CD4-positive, alpha-beta T cell treated with Interferon gamma for 1 hour (primary cell): ENCODE measurements around the gene KCNK1.

Experiments used
- DNase-seq: peaks from one replicate; pipeline ENCODE4 v3.0.0-alpha.2; 2020

The KCNK1 gene

DNA sequence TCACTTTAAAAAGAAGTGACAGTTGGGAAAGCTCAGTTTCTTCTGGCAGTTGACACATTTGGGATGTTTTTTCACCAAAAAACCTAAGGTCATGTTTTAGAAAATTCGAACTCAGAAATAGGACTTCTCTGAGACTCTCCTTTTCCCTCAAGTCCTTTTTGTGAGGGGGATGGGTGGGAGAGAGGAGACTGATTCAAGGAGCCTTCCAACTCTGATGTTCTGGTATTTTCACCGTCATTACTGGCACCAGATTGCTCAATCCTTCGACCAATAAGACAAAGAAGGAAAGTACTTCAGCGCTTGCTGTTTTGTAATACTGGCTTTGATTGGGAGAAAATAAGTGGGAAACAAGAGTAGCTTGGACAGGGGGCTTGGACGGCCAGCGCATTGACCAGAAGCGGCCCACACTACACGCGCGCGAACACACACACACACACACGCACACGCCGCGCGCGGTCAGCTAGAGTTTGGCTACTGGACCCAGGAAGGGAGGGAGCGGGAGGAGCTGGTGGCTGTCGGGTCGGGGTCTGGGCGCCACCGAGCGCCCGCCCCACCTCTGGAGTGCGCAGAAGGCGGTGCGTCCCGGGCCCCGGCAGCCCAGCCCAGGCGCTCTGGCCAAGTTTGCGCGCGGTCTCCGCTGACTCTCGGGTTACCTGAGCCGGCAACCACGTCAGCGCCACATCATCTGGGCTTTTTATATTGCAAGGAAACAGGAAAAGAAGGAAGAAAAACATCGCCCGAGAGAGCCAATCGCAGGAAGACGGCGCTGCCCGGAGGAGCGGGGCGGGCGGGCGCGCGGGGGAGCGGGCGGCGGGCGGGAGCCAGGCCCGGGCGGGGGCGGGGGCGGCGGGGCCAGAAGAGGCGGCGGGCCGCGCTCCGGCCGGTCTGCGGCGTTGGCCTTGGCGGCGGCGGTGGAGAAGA lies at the start of gene KCNK1:
Gene KCNK1, plus strand, starts transcription at position 855 of the 921 bp plus-strand sequence. Its CDS starts 66 bp downstream, at position 921.
- DNase-seq, result no peak

DNA sequence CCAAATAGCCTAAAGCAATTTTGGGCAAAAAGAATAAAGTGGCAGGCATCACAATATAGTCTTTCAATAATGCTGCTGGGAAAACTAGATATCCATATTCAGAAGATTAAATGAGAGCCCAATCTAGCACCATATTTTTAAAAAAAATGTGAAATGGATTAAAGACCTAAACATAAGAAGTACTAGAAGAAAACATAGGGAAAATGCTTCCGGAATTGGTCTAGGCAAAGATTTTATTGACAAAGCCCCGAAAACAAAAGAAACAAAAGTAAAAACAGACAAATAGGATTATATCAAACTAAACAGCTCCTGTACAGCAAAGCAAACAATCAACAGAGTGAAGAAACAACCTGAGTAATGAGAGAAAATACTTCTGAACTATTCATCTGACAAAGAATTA lies 48.6 kb upstream of the KCNK1 start:
- DNase-seq, result no peak

DNA sequence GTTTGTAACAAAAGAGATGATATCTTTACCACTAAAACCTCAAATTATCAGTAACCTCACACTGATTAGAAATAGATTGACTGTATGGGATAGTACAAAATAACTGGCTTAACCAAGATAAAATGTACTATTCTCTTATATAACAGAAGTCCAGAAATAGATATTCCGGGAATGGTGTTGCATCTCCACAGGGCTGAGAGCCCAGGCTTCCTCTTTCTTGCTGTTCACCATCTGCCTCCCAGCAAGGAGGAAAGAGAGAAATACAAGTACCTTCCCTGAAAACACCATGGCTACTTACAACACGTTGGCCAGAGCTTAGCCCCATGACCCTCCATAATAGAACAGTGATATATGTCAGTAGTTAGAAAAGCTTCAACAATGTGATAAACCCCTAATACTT lies 47.0 kb upstream of the KCNK1 start:
- DNase-seq, result no peak

DNA sequence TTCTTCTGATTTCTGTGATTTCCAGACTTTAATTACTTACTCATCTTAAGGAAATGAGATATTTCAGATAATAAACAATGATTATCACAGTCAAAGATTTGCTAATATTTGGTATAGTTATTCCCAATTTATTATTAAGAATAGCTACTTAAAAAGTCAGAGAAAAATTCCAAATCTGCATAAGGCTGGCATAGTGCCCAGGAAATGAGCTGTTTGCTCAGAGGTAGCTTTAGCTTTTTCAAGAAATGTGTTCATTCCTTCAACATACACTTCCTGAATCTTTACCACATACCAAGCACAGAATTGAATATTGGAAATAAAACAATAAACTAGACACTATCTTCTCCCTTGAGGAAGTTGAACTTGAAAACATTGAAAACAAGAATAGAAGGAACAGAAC lies 44.3 kb upstream of the KCNK1 start:
- DNase-seq, result no peak

DNA sequence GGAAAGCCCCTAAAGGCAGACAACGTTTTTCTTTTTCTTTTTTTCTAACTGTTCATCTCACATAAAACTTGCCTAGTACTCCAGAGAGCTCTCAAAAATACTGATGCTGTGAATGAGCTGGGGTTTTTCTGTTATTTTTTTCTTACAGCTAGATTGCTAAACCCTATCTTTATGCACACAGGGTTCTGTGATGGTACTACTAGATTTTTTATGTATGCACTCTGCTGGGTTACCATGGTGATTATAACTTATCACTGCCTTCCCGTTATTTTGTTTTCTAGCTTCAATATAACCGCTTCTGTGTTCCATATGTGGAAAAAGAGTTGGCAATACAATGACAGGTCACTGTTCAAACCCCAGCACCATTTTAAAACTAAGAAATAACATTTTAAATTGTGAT lies 43.7 kb upstream of the KCNK1 start:
- no peak for DNase-seq

DNA sequence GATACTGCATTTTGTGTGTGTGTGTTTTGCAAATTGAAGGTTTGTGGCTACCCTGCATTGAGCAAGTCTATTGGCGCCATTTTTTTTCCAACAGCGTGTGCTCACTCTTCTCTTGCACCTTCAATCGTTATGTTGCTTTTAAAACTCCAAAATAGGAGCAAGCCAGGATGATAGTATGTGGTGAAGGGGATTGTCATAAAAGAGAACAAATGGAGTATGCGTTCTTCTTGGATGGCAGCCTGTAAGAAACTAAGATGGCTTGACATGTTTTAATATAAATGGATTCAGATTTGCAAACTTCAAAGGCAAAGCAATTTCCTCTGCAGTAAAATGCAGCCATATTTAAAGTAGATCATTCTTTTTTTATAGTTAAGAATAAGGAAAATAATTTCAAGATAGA lies 43.2 kb upstream of the KCNK1 start:
- DNase-seq, result no peak

DNA sequence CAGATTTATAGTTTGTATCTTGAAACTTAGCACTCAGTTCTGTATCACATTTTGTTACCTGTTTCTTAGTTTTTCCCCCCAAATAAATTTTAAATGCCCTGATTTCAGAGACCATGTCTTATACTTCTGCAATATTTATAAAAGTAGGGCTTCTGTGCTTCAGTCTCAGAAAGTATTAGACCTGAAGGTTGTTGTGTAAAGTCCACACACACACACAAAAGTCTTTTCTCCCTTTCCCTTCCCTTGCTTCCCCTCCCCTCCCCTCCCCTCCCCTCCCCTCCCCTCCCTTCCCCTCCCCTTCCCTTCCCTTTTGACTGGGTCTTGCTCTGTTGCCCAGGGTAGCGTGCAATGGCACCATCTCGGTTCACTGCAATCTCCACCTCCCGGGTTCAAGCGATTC lies 41.0 kb upstream of the KCNK1 start:
- DNase-seq, result no peak

DNA sequence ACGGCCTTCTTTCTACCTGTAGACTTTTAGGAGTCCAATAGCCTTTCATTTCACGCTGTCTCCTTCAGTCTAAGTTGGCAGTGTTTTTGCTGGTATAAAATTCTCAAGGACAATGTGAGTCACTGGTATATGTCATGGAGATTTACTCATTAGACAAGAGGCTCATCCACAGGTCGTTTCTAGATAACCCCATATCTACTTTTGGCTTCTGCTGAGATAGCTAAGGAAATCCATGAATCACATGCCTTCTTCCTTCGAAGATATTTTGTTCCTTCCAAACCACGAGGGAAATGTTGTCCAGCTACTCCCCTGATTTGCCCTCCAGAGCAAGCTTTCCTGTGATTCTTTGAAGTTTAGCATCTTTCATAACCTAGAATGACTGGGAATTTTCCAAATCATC lies 38.5 kb upstream of the KCNK1 start:
- DNase-seq, result no peak

DNA sequence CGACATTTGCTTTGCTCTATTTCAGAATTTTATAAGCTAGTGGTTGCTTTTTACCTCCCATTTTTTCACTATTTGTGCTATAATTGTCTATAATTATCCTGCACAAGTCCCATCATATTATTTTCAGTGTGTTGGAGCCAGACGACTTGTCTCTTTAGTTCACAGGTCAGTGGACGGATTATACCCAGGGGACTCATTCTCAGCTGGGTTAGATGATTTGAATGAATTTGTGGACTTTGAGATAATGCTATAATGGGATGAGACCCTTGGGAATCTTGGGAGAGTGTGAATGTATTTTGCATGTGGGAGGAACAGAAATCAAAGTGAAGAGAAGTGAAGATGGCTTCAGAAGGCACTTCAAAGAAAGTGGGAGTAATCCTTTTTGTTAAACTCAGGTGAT lies 31.5 kb upstream of the KCNK1 start:
- DNase-seq, result no peak

DNA sequence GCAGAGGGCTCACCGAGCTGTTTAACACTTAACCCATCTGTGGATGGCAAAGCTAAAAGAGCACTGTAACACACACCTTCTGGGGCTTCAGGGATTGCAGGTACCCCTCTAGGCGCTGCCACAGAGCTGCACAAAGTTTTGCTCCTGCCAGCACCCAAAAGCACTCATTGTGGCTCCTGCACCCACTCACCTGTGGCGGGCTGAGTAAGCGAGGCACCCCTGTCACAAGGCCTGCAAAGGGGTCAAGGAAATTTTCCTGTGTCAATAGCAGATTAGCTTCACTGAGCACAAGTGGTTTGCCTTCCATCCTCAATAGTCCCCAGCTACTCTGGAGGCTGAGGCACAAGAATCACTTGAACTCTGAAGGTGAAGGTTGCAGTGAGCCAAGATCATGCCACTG lies 29.5 kb upstream of the KCNK1 start:
- DNase-seq, result no peak

DNA sequence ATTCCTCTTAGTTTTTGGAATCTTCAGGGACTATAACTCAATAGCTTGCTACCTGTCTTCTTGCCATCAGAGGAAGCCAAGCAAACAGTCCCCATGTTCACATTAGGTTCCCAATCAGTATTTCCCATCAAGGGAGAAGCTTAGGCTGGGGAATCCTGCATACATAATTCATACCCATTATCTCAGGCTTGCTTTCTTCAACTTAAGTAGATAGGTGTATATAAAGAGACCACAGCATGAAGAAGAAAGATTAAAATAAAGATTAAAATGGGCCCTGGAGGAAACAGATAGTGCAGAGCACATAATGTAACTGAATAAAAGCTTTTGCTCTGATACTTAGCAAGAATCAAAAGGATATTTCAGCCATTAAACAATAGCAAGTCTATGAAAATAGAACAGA lies 29.0 kb upstream of the KCNK1 start:
- DNase-seq, result no peak

DNA sequence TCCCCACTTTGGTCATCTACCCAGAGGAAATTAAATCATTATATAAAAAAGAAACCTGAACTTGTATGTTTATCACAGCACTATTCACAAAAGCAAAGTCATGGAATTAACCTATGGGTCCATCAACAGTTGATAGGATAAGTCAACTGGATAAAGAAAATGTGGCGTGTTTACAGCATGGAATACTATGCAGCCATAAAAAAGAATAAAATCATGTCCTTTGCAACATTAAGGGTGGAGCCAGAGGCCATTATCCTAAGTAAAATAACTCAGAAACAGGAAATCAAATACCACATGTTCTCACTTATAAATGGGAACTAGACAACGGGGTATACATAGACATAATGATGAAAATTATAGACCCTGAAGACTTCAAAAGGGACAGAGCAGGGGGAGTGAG lies 27.6 kb upstream of the KCNK1 start:
- DNase-seq, result no peak

DNA sequence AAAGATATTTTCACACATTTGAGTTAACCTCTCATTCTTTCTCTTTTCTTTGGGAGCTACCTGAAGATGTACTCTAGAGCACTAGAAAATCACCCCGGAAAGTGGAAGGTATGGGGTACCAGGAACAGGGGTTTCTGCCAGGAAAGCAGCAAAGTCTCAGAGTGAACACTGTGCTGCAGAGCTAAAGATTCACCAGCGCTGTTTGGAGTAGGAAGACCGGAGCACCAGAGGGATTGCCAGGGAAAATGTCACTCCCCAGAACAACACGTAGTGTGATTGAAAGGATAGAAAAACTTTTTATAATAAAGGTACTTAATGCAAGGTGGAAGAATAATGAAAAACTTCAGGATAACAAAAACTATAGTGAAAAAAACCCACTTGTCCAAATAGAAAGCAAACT lies 26.7 kb upstream of the KCNK1 start:
- no peak for DNase-seq

DNA sequence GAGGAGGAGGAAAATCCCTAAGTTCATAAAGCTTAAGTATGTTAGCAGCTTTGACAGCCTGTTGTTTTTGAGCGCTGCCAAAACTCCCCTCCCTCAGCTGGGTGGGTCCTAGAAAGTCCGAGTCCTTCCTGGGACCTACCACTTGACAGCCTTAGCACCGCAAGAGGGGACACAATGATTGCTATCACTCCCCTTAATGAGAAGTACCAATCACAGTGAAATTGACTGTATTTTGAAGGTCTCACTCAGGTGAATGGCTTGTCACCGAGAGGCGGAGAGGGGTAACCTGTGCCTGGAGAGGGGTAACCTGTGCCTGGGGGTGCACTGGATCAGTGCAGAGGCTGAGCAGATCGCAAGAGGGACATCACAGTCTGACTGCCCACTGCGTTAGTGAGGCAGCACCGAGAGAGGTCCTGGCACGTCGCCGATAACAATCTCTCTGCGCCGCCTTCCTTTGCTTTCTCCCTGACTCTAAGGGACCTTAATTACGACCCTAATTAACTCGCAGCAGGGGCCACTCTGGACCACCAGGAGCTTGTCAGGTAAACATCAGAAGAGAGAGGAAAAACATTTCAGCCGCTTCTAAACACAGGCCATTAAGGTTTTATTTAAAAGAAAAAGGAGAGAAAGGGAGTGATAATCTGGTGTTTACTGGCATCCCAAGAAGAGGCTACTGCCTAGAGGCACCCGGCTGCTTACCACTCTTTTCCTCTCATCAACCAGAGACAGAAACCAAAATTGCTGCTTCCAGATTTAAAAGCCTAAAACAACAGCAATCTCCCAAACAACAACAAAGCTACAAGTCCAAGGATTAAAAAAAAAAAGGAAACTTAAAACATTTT lies 25.7 kb upstream of the KCNK1 start:
- DNase-seq, result no peak

DNA sequence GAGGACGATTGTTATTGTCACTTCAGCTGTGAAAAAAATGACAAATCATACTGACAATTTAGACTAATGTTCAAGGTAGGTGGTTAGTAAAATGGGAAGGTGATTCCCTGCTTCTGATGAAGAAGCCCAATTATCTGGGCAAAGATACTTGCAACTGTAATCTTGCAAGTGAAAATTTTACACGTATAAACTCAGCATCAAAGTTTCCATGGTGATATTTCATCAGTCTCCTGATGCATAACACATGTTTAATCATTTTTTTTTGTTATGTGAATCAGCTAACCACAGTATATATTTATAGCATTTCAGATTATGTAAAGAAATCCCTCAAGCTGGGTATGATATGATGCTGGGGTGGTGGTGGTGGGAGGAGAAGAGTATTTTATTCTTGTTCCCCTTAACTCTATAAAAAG lies 16.4 kb upstream of the KCNK1 start:
- DNase-seq, result no peak

DNA sequence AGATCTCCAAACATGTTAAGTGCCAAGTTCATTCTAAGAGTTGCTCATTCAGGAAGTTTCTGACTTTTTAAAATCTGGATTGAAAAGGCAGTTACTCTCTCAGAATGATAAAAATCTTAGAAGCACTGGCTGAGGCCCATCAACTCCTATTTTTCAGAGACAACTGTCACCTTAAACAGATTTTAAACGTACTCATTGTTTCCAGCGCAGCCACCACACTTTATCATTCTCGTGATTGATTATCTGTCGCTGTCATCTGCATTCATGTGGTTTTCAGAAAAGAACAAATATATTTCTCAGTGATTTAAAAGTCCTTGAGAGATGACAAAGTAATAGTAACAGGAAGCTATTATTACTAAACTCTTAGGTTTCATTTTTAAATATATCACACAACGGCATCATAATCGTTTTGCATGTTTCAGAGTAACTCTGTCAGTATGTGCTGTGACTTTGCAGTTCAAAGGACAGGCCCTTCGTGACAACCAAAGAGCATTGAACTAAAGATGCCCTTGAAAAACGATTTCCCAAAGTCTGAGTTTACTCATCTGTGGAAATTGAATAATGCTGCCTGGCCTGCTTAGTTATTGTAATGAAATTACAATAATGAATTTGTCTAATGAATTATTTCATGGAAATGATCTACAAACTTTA lies 14.9 kb upstream of the KCNK1 start:
- DNase-seq, result no peak

DNA sequence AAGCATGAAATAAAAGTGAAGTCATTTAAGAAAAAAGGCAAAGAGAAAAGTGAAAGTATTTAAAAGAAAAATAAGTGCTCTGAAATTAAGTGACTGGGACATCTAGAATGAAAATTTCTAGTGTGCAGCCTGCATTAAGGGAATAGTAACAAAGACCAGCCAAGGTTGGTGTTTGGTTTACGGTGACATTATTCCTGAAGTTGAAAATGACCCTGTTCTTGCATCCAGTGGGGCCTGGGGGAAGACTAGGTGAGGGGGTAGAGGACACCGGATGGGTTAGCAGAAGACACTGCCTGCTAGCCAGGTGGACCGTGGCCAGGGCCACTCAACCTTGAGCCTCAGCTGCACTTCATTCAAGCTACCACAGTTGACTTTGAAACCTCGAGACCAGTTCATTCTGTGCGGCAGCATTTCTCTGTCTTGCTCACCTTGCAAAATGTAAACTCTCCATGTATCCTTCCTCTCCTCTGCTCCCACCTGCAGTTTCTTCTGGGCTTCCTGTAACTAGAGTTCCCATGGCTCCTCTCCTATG lies 14.3 kb upstream of the KCNK1 start:
- no peak for DNase-seq

DNA sequence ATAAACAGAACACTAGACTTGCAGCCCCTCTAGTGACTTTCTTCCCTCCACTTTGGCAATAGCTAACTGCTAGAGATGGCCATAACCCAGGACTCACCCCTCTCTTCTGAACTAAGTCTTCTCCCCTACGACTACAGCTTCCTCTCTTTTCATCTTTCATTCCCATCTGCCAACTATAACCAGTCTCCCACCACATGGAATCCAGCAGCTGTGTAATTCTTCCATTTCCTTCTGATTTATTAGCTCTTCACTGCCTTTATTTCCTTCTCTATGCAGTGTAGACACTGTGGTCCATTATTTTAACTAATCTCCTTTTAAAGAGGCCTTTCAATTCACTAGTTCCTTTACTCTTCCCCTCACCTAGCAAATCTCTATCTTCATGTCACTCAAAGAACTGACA lies 13.4 kb upstream of the KCNK1 start:
- no peak for DNase-seq

DNA sequence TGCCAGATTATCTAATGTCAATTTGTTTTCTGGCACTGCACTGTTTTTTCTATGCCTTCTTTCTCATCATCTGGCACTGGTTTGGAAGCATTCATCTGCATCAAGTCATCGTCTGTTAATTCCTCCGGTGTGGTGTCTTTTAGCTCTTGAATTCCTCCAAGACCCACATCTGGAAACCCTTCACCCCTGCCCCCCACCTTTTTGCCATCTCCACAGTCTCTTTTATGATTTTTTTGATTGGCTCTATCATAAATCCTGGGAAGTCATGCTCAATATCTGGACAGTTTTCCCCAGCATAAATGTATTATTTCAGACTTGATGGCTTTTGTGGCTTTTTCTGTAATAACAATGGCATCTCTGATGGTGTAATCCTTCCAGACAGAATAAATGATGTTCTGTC lies 10.4 kb upstream of the KCNK1 start:
- no peak for DNase-seq

DNA sequence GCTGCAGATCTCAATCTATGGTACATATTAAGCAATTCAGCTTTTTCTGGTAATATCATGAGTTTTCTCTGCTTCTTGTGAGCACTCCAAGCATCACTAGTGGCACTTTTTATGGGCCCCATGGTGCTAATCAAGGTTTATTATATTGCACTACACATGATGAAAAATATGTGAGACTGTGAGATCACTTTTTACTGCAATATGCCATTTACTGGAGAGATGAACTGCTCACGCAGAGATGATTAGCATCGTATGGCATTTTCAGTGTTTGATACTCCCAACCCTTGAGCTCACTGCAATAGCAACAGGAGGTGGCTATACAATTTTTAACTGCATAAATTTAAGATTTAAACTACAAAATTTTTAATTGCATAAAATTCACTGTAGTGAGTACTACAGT lies 8.7 kb upstream of the KCNK1 start:
- no peak for DNase-seq

DNA sequence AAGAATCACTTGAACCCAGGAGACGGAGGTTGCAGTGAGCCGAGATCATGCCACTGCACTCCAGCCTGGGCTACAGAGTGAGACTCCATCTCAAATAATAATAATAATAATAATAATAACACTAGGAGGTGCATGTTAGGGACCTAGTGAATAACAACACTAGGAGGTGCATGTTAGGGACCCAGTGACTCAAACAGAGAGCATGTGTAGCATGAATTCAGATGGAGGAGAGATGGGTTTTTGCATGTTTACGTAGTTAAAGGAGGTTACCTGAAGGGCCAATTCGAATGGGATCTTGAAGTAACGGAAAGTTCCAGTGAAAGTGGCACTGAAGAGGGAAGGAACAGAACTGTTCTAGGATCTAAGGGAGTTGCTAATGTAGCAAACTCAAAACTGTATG lies 7.1 kb upstream of the KCNK1 start:
- DNase-seq, result no peak

DNA sequence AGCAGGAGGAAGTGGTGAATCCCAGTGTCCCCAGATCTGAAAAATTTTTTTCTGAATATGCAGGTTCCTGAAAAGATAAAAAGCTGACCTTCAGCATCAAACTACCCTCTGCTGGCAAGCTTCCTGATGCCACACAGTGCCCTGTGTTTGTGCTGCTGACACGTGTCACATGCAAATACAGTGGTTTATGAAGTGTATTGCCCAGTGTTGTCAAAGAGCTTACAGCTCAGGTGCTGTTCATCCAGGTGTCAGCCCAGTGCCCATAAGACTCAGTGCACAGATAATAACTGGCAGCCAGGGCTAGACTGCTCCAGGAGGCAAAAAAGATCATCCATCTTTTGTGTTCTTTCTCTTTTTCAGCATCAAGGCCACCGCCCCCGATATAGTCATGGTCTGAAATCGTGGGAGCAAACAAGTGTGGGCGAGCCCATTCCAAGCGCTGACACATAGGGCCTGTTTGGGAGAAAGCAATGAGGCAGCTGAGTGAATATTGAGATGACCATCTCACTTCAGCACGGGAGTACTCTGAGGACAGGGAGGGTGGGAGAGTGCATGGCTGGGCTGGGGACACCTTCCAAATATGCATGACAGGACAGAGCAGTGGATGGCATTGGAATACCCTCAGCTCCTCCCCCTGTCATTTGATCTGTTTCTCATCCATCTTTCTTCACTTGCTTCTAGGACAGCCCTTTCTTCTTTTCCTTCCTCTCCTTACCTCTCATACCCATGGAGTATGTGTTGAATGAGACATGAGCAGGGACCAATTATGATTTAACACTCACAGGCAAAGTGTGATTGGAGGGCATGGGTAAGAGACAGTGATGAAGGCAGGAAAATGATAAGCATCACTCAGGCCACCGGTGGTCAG lies 6.4 kb upstream of the KCNK1 start:
- no peak for DNase-seq
